Fibroblast of pulmonary artery (primary cell): ENCODE data around the gene PCGF2.

Experiments used
- DNase-seq: peaks from one replicate; pipeline ENCODE4 v3.0.0-alpha.2; 2010; ENCODE audit warnings: low read depth
- H3K4me3 ChIP-seq: replicated peaks from 2 replicates; pipeline ENCODE4 v1.5.1; 2011; ENCODE audit warnings: low read depth, mild to moderate bottlenecking, control low read depth, low read length, moderate library complexity
- CTCF ChIP-seq: IDR thresholded peaks from 2 replicates; pipeline ENCODE4 v1.5.1; 2011; ENCODE audit warnings: mild to moderate bottlenecking, control low read depth, low read length, inconsistent platforms; ENCODE audit errors: missing control alignments

PCGF2 gene

DNA sequence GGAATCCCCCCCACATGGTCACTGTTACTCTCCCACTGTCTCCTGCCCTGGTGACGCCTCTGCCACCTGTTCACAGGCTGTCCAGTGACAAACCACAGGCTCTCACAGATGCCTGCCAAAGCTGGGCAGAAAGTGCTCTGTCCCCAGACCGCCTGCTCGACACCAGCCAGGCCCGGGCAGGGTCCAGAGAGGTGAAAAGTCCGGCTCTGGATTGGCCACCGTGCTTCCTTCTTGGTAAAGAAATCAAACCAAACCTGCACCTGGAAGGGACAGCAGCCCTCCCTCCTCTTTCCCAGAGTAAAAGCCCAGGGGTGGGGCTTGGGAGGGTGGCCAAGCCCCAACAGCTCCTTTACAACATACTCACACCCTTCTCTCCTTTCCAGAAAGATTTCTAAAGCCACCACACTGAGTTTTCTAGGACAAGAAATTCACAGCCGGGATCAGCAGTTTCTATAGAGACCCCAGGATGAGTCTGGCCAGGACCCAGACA lies 6.2 kb downstream of the PCGF2 start:
- no peak for TF ChIP-seq CTCF
- no peak overlapping the region for H3K4me3 ChIP-seq

DNA sequence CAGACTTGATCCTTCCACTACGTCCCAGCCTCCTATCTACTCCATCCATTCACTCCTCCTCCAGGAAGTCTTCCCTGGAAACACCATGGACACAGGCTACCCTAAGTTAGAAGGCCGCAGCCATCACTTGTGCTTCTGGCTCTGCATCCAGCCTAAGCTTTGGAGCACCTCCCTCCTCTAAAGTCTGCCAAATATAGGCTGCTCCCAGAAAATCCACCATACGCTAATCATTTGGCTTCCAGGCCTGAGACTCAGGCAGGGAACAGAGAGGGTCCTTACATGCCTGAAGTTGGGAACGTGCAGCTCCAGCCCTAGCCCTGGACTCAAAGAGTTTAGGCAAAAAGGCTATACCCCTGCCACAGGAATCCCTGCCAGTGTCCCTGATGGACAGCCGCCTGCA lies 6.7 kb downstream of the PCGF2 start:
- H3K4me3 ChIP-seq = no peak overlapping the region
- no peak for DNase-seq
- no peak for TF ChIP-seq CTCF

More for the DNA sequence above, 6.2 kb downstream of the PCGF2 start:
- no peak for DNase-seq

DNA sequence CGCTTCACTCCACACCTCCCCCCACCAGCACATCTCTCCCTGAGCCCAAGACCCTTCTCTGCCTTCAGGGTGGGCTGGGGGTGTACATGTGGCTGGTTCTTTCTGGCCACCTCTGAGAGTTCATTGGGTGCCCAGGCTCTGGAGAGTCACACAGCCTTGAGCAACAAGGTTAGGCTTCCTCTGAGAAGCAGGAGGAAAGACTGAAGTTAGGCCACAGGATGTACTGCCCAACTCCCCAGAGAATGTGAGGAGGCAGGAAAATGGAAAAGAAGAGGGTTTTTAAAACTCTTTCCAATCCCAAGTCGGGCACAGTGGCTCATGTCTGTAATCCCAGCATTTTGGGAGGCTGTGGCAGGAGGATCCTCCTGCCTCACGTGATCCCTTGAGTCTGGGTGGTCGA lies 7.3 kb downstream of the PCGF2 start:
- no peak overlapping the region for H3K4me3 ChIP-seq
- DNase-seq = no peak
- no peak for TF ChIP-seq CTCF

GRCh38 chr17:38740044-38740443 lies 8.1 kb downstream of the PCGF2 start:
- no peak for DNase-seq
- no peak overlapping the region for H3K4me3 ChIP-seq

GRCh38 chr17:38739305-38739704 lies 8.8 kb downstream of the PCGF2 start:
- H3K4me3 ChIP-seq = no peak overlapping the region
- TF ChIP-seq CTCF = no peak
- DNase-seq = no peak

More at GRCh38 chr17:38740044-38740443, 8.1 kb downstream of the PCGF2 start:
- TF ChIP-seq CTCF = no peak

- no peak for TF ChIP-seq CTCF
- DNase-seq = no peak
- no peak overlapping the region for H3K4me3 ChIP-seq
These were observed 9.4 kb downstream of the PCGF2 start for GRCh38 chr17:38738686-38739085.

DNA sequence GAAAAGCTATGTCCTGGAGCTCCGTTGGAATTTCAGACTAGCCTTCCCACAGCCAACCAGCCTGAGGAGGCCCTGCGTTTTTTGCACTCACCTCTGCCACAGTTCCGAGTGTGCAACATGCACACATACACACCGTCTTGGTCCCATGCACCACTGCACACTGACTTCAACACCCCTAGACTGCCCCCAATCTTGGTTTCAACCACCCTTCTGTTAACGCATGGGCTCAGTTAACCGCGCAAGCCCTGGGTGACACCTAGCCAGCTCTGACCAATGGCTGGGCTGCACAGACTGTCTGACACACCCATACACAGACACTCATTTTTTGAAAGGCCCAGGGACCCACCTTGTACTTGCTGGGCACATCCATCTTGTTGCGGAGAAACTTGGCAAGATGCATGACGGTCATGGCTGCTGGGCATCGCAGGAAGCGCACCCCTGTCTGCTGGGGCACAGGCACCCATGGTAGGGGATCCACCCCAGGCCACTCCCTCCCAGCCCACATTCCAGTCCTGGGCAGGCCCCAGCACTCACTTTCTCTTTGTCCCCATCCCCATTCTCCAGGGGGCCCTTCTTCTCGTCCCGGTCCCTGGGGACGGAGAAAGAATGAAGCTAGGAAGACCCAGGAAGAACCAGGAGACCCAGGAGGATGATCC lies 10.0 kb downstream of the PCGF2 start:
- TF ChIP-seq CTCF = no peak
- DNase-seq = no peak
- no peak overlapping the region for H3K4me3 ChIP-seq
